Suprapubic skin (tissue), 4 donors: ENCODE measurements around the gene CCBE1. TPM values are rescaled to one million over a fixed set of nuclear protein-coding genes. Genes with fewer than 3 reads are reported as not detected.

Experiments used
- DNase-seq, 2 donors: peaks; one replicate each; pipeline ENCODE4 v3.0.0-alpha.2; 2019; ENCODE audit warnings: low spot score in 2 of 2
- H3K27ac ChIP-seq: fragments of 200-600 bp; sonication (generic); one replicate; pipeline ENCODE4 v1.5.1; 2019
- H3K27me3 ChIP-seq: fragments of 200-600 bp; sonication (generic); one replicate; pipeline ENCODE4 v1.5.1; 2019
- H3K36me3 ChIP-seq: fragments of 200-600 bp; sonication (generic); one replicate; pipeline ENCODE4 v1.5.1; 2019
- H3K4me1 ChIP-seq: fragments of 200-600 bp; sonication (generic); one replicate; pipeline ENCODE4 v1.5.1; 2019
- H3K4me3 ChIP-seq: fragments of 200-600 bp; sonication (generic); one replicate; pipeline ENCODE4 v1.5.1; 2019; ENCODE audit warnings: mild to moderate bottlenecking
- H3K9me3 ChIP-seq: fragments of 200-600 bp; sonication (generic); one replicate; pipeline ENCODE4 v1.5.1; 2019
- EP300 ChIP-seq: sonication (generic); formaldehyde crosslinking; IDR thresholded peaks from one replicate; pipeline ENCODE4 v1.6.1; 2017; ENCODE audit warnings: antibody characterized with exemption
- POLR2A ChIP-seq, 2 donors: fragments of 450-650 bp; IDR thresholded peaks; one replicate each; pipeline ENCODE4 v1.6.1; 2017; ENCODE audit warnings: antibody characterized with exemption in 2 of 2, mild to moderate bottlenecking in 2 of 2, moderate library complexity in 2 of 2
- POLR2AphosphoS5 ChIP-seq, 3 donors: sonication (generic); formaldehyde crosslinking; IDR thresholded peaks; one replicate each; pipeline ENCODE4 v1.6.1; 2017; ENCODE audit warnings: antibody characterized with exemption in 3 of 3
- WGBS: methylation state at CpG from one replicate; pipeline ENCODE4 v1.1.5; 2018; 5-methylcytosine and 5-hydroxymethylcytosine counted together
- total RNA-seq, 4 donors: library from RNA; depleted of rRNA; stranded (reverse); fragments of >200 nt; gene quantifications; one replicate each; pipeline ENCODE4 v1.1.0, GENCODE V29; 2016
- TF ChIP-seq, protein P1 (sequence below), 2 donors: fragments of 200-600 bp in 1 of 2; fragments of 450-650 bp in 1 of 2; sonication (generic) in 1 of 2; IDR thresholded peaks; one replicate each; pipeline ENCODE4 v1.5.1; 2016 to 2019; ENCODE audit warnings: antibody characterized with exemption in 2 of 2, mild to moderate bottlenecking in 1 of 2, moderate library complexity in 1 of 2

Gene CCBE1
- total RNA-seq, 4 donors from 2014 or later, result 0.81 to 3.7 (median 1.7) TPM

DNA sequence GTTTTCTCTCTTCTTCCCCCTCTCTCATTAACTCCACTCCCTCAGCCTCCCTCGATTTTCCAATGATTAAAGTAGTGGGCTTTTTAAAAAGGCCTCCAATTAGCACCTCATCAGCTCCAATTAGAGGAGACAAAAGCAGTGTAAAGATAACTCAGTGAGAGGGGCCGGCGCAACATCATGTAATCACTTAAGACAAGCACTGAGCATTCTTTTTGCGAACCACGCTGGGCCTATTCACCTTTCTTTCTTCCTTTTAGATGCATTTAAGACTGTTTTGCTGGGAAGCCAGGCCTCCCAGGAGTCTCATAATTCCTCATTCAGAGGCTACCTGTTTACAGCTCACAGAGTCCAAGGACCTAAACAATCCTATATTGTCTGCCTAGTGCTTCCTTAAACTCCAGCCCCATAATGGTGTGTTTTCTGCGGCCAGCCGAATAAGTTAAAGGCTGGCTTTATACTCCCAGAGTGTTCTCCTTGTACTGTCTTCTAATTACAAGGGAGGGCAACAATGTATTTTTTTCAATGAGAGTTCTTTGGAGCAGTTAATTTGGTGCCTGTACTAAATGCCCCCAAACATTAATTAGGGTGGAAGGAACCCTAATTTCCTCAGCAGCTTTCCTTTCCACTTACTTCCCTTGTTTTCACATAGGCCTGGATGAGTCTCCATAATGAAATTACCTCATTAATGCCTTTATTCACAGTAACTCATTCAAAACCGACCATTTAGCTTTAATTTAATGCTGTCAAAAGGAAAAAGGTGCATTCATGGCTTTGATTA is 310.1 kb downstream of the CCBE1 start:
- Histone ChIP-seq H3K9me3 (no peaks in the 10 kb centered on the region), H3K36me3 (no peaks in the 10 kb centered on the region), H3K4me1 (no peaks in the 10 kb centered on the region), H3K27ac (no peak overlapping the region), H3K4me3 (no peak overlapping the region), H3K27me3 (no peaks in the 10 kb centered on the region)
- TF ChIP-seq EP300 (no peak), POLR2AphosphoS5 (IDR thresholded peaks at IDR 0.05) (no peak), POLR2A (IDR thresholded peaks at IDR 0.05) (no peak)
- TF ChIP-seq, protein P1, sequence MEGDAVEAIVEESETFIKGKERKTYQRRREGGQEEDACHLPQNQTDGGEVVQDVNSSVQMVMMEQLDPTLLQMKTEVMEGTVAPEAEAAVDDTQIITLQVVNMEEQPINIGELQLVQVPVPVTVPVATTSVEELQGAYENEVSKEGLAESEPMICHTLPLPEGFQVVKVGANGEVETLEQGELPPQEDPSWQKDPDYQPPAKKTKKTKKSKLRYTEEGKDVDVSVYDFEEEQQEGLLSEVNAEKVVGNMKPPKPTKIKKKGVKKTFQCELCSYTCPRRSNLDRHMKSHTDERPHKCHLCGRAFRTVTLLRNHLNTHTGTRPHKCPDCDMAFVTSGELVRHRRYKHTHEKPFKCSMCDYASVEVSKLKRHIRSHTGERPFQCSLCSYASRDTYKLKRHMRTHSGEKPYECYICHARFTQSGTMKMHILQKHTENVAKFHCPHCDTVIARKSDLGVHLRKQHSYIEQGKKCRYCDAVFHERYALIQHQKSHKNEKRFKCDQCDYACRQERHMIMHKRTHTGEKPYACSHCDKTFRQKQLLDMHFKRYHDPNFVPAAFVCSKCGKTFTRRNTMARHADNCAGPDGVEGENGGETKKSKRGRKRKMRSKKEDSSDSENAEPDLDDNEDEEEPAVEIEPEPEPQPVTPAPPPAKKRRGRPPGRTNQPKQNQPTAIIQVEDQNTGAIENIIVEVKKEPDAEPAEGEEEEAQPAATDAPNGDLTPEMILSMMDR (IDR thresholded peaks at IDR 0.05), result no peak
- no peak for DNase-seq
- 74% methylated on average over 8 of the region's 8 CpGs for WGBS

DNA sequence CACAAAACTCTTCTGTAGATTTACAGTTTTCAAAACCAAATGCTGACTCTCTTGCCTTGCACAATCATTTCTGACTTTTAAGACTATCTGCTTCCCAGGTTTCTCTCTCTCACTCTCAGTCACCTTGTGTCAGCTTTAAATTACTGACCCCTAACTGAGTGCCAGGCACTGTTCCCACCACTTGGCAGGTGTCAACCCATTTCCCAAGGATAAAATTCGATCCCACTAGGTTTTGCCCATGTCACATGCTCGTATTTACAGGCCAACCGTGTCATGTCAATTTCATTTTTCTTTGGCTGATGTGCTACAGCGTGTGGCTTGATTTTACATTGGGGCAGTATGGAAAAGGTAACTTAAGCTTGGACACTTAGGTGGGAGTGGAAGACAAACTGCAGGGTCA is 312.0 kb downstream of the CCBE1 start:
- H3K4me1 ChIP-seq, result no peaks in the 10 kb centered on the region
- no peak for DNase-seq
- H3K9me3 ChIP-seq, result no peaks in the 10 kb centered on the region
- WGBS, result 90% methylated on average over 4 of the region's 4 CpGs
- H3K27ac ChIP-seq, result no peak overlapping the region
- no peak overlapping the region for H3K4me3 ChIP-seq
- H3K27me3 ChIP-seq, result no peaks in the 10 kb centered on the region
- no peaks in the 10 kb centered on the region for H3K36me3 ChIP-seq
- TF ChIP-seq POLR2A (IDR thresholded peaks at IDR 0.05), result no peak
- no peak for TF ChIP-seq EP300
- TF ChIP-seq, protein P1 (IDR thresholded peaks at IDR 0.05), result no peak
- TF ChIP-seq POLR2AphosphoS5 (IDR thresholded peaks at IDR 0.05), result no peak

DNA sequence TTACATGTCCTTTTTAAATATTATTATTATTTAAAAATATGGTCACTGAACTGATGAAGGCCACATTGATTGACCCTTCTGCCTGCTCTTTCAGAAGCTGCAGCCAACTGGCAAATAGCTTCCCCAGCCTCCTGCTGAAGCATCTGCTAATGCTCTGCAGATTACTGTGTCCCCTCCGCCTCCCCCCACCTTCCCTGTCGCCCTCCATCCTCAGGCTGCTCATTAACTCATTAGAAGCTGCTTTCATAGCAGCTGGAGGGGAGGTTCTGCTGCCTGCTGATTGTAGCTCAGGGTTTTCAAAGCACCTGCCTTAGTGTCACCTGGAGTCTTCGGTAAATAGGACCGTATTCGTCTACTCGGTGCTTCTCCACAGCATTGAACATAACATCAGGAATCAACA is 313.4 kb downstream of the CCBE1 start:
- 77% methylated on average over 6 of the region's 6 CpGs for WGBS
- H3K4me3 ChIP-seq, result no peak overlapping the region
- no peak for DNase-seq
- TF ChIP-seq, protein P1 (IDR thresholded peaks at IDR 0.05), result no peak
- no peak for TF ChIP-seq POLR2A (IDR thresholded peaks at IDR 0.05)
- TF ChIP-seq POLR2AphosphoS5 (IDR thresholded peaks at IDR 0.05), result no peak
- no peak for TF ChIP-seq EP300
- H3K27me3 ChIP-seq, result no peaks in the 10 kb centered on the region
- no peaks in the 10 kb centered on the region for H3K36me3 ChIP-seq
- no peak overlapping the region for H3K27ac ChIP-seq
- no peaks in the 10 kb centered on the region for H3K4me1 ChIP-seq
- H3K9me3 ChIP-seq, result no peaks in the 10 kb centered on the region

DNA sequence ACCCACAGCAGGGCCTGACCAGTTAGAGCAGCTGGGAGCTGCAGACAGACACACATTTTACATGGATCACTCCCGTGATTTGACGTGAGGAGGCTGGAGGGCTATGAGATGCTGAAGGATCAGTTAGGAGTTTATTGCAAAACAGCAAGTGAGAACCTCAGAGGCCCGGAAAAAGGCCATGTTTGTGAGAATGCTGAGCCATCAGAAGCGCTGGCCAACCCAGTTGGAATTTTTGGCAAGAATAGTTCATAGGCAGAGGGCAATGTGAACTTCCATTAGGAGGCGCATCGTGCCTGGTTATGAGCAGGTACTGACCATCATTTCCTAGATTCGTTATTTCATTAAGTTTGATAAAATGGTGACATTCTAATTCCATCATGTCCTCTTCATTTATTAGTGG is 314.8 kb downstream of the CCBE1 start:
- no peak for DNase-seq
- WGBS, result 83% methylated on average over 7 of the region's 7 CpGs
- no peak overlapping the region for H3K27ac ChIP-seq
- no peaks in the 10 kb centered on the region for H3K4me1 ChIP-seq
- H3K9me3 ChIP-seq, result no peaks in the 10 kb centered on the region
- TF ChIP-seq, protein P1 (IDR thresholded peaks at IDR 0.05), result no peak
- no peak for TF ChIP-seq POLR2A (IDR thresholded peaks at IDR 0.05)
- no peak for TF ChIP-seq POLR2AphosphoS5 (IDR thresholded peaks at IDR 0.05)
- no peak for TF ChIP-seq EP300
- H3K4me3 ChIP-seq, result no peak overlapping the region
- H3K36me3 ChIP-seq, result no peaks in the 10 kb centered on the region
- no peaks in the 10 kb centered on the region for H3K27me3 ChIP-seq

DNA sequence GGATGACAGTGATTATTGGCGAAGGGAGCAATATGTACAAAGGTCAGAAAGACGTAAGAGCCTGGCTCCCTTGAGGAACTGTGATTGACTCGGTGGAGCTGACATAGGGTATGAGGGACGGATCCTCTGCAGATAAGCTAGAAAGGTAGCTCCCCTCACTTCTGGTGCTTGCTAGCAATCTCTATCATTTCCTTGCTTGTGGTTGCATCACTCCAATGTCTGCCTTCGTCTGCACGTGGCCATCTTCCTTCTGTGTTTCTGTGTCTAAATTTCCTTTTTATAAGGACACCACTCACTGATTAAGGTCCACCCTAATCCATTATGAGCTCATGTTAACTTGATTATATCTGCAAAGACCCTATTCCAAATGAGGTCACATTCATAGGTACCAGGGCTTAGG is 315.3 kb downstream of the CCBE1 start:
- Histone ChIP-seq H3K4me1 (no peaks in the 10 kb centered on the region), H3K9me3 (no peaks in the 10 kb centered on the region), H3K4me3 (no peak overlapping the region), H3K36me3 (no peaks in the 10 kb centered on the region), H3K27ac (no peak overlapping the region), H3K27me3 (no peaks in the 10 kb centered on the region)
- 82% methylated on average over 6 of the region's 6 CpGs for WGBS
- DNase-seq, result no peak
- TF ChIP-seq EP300, result no peak
- TF ChIP-seq POLR2AphosphoS5 (IDR thresholded peaks at IDR 0.05), result no peak

Other genes starting within 250 kb of the CCBE1 start
- 10 to 100 TPM; 18.5 to 27.3 (median 23.8) TPM for gene PMAIP1, start 202.6 kb upstream of the CCBE1 start, total RNA-seq